HG03460 (cell line): Measurements from ENCODE around the gene TTF2.

Source experiments
- ATAC-seq: cut with Tn5 transposase; IDR thresholded peaks from one replicate; pipeline ENCODE4 v1.9.1; 2021; ENCODE audit not compliant: unreplicated experiment

The TTF2 gene

DNA sequence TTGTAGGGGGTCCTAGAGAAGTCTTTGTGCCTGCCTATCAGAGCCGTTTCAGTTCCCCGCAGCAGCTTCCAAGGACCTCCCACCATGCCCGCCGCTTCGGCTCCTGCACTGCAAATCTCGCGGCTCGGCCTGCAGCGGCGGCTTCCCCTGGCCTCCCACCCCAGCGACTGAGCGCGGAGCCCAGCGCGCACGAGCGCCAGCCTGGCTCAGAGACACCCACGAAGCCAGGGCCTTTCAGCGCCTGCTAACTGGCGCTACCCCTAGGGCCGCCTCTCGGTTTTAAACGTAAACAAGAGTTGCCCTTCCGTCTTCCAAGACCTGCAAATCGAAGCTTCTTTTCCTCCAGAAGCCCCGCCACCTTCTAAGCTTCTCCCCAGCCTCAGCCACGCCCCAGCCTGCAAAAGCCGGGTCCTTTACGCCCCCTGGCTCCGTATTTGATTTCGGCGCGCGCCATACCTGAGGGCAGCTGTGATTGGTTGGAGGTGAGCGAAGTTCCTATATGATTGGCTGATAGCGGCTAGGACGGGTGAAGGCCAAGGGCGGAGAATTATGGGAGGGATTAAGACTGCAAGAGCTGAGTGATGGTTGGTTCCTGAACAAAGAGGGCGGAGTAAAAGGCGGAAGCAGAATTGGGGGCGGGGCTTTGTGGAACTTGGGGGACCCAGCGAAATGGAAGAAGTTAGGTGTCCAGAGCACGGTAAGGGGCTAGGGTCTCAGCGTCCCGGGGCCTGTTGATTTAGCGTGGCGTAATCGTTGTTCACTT, at the start of gene TTF2:
Gene TTF2 (plus strand): TSS at position 649 of the 763 bp plus-strand sequence. CDS start 21 bp downstream, at position 670.
- peak; percentile 91 for ATAC-seq

DNA sequence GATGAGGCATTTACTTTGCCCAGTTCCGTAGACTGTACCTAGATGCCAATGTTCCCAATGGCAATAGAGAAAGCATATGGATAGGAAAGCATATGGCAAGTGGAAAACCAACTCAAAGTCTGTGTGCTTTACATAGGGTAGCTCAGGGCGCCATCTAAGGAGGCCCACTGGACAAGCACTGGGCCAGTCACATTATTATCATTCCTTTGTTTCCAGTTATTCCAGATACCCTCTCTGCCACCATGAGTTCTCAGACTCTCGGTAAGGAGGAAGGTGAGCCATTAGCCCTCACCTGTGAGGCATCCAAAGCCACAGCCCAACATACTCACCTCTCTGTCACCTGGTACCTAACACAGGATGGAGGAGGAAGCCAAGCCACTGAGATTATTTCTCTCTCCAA, 48.8 kb upstream of the TTF2 start:
- no peak for ATAC-seq

DNA sequence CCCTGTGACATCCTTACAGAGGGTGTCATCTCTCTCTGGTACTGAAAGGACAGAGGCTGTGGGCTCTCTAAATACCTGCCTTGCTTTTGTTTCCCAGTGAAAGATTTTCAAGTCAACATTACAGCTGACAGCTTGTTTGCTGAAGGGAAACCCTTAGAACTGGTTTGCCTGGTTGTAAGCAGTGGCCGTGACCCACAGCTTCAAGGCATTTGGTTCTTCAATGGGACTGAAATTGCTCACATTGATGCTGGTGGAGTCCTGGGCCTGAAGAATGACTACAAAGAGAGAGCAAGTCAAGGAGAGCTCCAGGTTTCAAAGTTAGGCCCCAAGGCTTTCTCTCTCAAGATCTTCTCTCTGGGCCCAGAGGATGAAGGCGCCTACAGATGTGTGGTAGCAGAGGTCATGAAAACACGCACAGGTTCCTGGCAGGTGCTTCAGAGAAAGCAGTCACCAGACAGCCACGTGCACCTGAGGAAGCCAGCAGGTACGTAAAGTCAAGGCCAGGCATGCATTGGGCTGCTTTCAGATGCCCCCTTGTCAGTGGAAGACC, 46.7 kb upstream of the TTF2 start:
- no peak for ATAC-seq

GRCh38 chr1:117014209-117014608, 45.9 kb upstream of the TTF2 start:
- ATAC-seq: no peak

GRCh38 chr1:117015724-117016123, 44.4 kb upstream of the TTF2 start:
- ATAC-seq: no peak

- no peak for ATAC-seq
Observed at GRCh38 chr1:117017062-117017461, 43.1 kb upstream of the TTF2 start.

GRCh38 chr1:117017648-117018047, 42.5 kb upstream of the TTF2 start:
- no peak for ATAC-seq

DNA sequence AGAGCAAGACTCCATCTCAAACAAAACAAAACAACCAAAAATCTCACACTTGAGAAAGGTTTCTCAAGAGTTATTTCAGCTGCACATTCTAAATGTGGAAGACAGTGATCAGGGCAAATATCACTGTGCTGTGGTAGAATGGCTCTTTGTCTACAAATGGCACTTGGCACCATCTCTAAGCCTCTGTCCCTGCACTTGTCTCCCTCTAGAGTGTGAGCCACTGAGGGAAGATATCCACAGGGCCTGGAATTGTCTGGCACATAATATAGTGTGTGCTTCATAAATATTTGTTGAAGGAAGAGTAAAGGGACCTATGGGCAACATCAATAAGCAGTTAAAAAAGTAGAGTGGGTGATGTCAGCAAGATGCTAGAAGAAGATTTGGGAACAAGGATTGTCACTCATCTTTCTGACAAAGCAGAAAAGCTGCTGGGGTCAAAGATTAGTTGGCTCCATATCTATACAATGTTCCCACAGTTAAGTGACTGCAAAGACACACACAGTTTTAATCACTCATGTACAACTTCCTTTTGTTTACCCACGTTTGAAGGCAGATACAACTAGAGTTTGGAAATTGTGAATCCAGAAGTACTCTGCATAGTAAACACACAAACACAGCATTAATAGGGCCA, 39.5 kb upstream of the TTF2 start:
- ATAC-seq: no peak

DNA sequence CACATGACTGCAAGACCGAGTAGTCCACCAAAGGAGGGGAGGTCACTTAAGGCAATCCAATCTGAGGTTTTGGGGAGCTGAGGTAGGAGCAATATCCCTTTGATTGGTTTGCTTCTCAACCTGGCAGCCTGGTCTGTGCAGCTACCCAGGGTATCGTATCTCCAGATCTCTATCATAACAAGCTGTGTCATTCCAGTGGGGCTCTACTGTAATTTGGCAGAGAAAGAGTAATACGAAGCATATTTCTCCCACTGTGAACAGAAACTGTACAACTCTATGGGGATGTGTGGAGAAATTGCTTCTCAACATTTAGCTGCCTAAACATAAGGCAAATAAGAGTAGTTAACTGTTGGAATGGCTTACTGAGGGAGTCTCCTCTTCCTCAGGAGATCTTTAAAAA, 38.0 kb upstream of the TTF2 start:
- ATAC-seq: no peak

GRCh38 chr1:117025568-117025967, 34.6 kb upstream of the TTF2 start:
- no peak for ATAC-seq

GRCh38 chr1:117026361-117026760, 33.8 kb upstream of the TTF2 start:
- no peak for ATAC-seq

DNA sequence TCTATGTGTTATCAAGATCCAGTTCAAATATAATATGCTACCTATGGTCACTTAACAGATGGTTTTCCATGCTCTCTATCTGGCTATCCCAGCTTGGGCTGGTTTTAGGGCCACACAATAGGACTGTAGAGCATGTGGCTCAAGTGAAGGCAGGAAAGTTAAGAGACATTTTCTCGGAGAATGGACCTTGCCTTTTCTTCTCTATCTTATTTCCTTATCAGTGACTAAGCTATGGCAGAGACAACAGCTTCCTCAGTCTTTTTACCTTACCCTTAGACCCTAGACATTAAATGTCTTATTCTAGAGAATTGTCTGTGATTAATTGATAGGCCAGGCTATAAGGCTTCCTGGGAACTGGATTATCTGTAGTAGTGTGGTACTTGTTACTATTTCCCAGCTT, 30.4 kb upstream of the TTF2 start:
- ATAC-seq: no peak

- ATAC-seq: no peak
Observed at GRCh38 chr1:117030271-117030877, 29.8 kb upstream of the TTF2 start.

DNA sequence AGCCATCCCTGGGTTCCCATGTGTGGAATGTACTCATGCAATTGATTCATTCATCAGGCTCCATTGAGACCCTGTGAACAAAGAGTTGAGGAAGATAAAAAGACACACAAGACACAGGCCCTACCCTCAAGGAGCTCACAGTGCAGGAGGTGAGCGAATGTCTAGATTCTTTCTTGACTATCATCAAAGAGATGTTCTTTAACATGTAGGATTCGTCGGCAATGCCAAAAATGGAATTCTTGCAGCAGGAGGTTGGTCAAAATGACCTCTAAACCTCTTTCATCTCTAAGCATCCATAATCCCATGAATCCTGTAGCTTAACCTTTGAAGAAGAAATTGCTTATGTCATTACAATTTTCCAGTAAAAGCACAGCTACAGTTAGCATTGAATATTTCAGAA, 27.9 kb upstream of the TTF2 start:
- no peak for ATAC-seq

- ATAC-seq: no peak
Observed at GRCh38 chr1:117032681-117033539, 27.2 kb upstream of the TTF2 start.

DNA sequence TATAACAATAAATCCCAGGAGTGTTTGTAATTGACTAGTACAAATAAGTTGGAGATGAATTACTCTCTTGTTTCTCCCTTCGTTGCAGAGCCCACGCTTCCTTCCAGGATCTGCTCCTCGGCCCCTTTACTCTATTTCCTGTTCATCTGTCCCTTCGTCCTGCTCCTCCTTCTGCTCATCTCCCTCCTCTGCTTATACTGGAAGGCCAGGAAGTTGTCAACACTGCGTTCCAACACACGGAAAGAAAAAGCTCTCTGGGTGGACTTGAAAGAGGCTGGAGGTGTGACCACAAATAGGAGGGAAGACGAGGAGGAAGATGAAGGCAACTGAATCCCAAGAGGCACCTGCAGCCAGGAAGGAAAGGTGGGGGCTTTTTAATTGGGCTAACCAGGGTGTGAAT, 26.4 kb upstream of the TTF2 start:
- no peak for ATAC-seq

DNA sequence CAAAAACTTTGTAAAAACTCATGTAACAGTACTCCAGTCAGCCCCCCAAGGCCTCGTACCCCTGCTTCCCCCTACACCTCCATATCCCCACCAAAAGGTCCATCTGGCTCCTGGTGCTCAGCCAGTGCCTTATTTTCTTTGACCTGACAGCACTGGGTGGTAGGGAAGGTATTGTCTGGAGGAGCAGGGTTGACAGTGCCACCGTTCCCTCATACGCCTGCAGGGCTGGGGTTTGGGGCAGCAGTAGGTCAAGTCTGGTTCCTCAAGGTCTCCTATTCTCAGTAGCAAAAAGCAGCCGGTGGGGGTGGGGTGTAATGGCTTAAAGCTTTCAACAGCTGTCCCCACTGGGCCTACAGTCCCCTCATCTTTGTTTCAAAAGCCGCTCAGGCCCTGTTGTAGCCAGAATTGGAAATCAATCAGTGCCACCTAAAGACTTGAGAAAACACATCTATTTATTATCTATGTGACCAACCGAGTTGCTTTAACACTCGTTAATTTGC, 25.3 kb upstream of the TTF2 start:
- ATAC-seq: no peak

GRCh38 chr1:117036018-117036461, 24.1 kb upstream of the TTF2 start:
- ATAC-seq: no peak

DNA sequence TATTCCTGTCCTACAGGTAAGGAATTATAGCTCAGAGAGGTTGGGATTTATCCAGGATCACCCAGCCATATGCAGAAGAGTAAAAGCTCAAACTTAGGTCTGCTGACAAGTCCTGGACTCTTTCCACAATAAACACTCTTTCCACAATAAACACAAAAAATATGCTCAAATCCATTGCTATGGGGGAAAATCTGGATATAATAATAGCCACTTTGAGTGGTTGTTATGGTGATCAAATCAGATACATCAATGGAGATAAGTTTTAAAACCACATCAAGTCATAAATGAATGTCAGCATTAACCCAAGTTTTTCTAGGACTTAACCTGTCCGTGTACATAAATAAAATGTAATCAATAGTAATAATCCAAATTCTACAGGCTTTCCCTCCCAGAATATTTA, 22.3 kb upstream of the TTF2 start:
- ATAC-seq: no peak

DNA sequence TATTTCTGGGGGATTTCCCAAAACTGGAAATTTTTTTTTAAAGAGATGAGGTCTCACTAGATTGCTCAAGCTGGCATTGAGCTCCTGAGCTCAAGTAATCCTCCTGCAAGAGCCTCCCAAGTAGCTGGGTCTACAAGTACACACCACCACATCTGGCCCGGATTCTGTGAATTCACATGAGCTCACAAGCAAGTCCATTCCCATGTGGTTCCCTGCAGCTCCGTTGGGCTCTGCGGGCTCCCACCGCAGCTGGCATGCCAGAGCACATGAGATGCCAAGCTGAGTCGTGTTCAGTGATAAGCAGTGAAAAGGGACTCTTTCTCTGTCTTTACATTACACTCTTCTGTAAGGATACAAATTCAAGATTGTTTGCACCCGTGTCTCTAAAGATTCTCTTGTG, 21.9 kb upstream of the TTF2 start:
- ATAC-seq: no peak

GRCh38 chr1:117044217-117044616, 15.9 kb upstream of the TTF2 start:
- ATAC-seq: no peak
